ENCODE results near the gene XPNPEP2.
"Not testable (repeated sequence)": the region's sequence is repeated elsewhere in the genome, so short reads cannot be mapped to it uniquely, and the experiment has no call there.

The XPNPEP2 gene

DNA sequence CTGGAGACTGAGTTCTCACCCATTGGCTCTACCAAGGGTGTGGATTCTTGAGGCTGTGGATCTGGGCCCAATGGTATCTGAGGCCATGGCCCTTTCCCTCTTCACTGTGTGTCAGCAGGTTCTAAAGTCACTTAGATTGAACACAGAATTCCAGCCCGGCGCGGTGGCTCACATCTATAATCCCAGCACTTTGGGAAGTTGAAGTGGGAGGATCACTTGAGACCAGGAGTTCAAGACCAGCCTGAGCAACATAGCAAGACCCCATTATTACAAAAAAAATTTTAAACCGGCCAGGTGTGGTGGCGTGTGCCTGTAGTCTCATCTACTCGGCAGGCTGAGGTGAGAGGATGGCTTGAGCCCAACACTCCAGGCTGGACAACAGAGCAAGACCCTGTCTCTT lies 18.0 kb upstream of the XPNPEP2 start:
- no peak for DNase-seq (ENCODE audit: low read depth)

DNA sequence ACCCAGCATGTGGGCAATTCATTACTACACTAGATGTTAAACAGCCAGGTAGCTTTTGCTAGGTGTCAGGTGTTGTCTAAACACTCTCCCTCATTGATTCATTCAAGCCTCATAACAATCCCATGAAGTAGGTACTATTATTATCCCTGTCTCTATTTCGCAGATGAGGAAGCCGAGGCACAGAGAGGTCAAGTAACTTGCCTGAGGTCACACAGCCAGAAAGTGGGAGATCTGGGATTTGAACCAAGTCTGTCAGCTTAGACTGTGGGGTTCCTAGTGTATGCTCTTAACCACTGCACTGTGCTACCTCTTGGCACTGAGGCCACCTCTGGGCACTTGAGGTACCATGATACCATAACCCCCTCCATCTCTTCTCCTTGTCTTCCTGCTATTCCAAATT lies 17.4 kb upstream of the XPNPEP2 start:
- DNase-seq (ENCODE audit: low read depth) = no peak

DNA sequence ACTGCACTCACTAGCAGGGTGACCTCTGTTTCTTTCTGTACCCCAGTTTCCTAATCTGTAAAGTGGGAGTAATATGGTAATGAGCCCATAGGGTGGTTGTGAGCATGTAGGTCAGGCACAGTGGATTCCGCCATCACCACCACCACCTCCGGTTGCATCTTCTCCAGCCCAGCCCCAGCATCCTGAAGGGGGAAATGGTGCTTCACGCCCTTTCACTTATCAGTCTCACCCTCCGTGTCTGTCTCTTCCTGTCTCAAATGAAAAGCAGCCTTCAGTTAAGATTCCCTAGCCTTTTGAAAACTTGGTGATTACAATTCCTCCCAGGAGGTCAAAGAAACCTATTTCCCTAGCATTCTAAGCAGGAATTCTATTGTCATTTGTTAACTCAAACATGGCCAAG lies 16.9 kb upstream of the XPNPEP2 start:
- DNase-seq (ENCODE audit: low read depth) = no peak

DNA sequence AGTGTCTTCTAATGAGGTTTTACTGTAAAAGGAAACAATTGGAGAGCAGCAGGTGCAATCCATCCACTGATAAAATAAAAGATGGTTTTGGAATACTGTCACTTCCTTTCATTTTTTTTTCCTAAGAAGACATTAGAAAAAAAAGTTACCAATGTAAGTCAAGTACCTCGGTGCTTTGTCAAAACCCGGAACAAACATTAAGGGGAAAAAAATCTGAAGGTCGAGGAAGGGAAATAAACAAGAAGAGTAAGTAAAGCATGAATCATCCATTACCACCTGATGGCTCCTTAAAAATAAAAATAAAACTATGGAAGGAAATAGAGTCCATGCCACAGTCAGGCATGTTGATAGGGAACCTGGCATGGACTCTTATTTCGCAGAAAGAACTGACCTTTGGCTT lies 15.3 kb upstream of the XPNPEP2 start:
- DNase-seq (ENCODE audit: low read depth) = no peak

GRCh38 chrX:129724754-129725153 lies 14.0 kb upstream of the XPNPEP2 start:
- no peak for DNase-seq (ENCODE audit: low read depth)

DNA sequence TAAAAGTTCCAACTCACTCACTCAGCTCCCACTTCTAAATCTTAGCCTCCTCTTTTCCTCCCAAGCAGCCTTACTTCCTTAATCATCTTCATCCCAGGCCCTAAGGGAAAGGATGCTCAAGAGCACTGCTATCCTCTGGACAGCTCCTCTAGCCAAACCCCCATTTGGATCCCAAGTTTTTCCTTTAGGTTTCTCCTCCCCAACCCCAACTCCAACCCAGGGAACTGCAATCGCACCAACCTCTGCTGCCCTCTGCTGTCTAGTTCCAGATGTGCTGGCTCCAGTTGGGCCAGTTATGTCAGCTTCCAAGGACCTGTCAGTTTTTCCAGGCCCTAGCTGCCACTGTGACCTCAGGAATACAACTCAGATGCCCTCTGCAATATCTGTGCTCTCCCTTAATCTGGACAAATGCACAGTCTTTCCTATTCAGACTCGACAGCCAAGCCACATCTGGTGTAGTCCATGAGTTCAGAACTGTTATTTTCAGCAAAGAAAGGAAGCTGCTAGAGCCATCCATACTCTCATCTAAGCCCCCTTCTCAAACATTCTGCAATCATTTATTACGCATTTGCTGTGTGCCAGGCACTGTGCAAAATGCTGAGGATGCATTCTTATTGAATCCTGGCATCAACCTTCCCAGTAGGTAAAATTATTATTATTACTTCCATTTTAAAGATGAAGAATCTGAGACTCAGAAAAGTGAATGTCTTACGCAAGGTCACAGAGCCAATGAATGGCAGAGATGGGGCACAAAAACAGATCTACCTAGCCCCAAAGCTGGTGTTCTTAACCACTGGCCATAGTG lies 12.3 kb upstream of the XPNPEP2 start:
- peak; percentile 49 for DNase-seq (ENCODE audit: low read depth)

DNA sequence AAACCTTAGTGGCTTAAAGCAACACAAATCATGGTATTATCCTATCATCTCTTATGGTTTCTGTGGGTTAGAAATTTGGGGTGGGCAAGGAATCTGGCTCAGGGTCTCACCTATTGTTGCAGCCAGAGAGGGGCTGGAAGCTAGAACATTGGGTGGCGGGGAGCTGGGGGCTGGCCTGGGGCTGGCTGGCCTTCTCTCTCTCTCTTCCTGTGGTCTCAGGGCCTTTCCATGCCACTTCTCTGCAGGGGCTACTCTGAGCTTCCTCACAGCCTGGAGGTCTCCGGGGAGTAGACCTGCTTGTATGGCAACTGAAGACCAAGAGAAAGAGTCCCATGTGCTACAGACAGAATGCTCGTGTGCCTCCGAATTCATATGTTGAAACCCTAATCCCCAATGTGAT lies 10.7 kb upstream of the XPNPEP2 start:
- no peak for DNase-seq (ENCODE audit: low read depth)

- DNase-seq (ENCODE audit: low read depth) = no peak
These were observed 7.6 kb upstream of the XPNPEP2 start for GRCh38 chrX:129731228-129731627.

DNA sequence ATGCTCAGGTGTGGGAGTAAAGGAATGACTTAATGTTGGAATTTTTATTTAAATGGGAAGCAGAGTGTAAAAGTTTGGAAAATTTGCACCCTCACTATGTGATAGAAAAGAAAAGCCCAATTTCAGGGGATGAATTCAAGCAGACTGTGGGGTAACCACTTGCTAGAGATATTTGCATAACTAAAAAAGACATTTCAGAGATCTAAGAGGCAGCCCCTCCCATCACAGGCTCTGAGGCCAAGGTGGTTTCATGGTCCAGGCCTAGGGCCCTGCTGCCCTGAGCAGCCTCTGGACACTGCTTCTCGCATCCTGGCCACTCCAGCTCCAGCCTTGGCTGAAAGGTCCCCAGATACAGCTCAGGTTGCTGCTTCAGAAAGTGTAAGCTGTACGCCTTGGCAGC lies 5.9 kb upstream of the XPNPEP2 start:
- DNase-seq (ENCODE audit: low read depth) = no peak

GRCh38 chrX:129733335-129733734 lies 5.4 kb upstream of the XPNPEP2 start:
- no peak for DNase-seq (ENCODE audit: low read depth)

- no peak for DNase-seq (ENCODE audit: low read depth)
These were observed 2.3 kb upstream of the XPNPEP2 start for GRCh38 chrX:129736491-129736890.

- DNase-seq (ENCODE audit: low read depth) = peak; percentile 68
These were observed 863 bp upstream of the XPNPEP2 start for GRCh38 chrX:129737916-129738315.

- peak; percentile 49 for DNase-seq (ENCODE audit: low read depth)
These were observed 799 bp downstream of the XPNPEP2 start for GRCh38 chrX:129739578-129739977.

DNA sequence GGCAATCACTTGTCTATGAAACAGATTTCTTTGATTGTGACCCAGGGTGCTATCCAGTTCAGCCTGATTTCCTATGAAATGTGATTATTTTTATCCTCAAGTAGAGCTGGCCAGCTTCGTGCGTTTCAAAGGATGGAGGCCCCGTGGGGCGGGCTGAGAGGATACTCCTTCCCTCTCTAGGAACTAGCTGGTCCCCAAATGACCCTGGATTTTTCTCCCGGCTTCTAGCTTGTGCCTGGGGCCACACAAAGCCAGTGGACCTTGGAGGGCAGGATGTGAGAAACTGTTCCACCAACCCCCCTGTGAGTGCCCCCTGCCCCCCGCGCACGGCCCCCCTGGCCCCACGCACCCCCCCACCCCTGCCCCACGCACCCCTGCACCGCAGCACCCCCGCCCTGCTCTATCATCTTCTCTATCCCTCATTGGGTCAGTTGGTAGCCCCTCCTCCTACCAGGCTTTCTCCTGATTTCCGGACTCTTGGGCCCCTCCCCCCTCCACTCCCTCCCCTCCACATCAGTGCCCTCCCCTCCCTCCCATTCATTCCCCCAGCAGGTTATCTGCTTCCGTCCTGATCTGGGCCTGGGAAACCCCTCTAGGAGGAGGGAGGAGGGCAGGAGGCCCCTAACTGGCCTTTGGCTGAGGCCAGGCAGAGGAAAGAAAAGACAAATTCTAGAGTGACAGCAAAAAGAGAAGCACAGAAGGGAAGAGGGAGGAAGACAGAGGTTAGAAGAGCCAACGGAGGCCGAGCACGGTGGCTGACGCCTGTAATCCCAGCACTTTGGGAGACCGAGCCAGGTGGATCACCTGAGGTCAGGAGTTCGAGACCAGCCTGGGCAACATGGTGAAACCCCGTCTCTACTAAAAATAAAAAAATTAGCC lies 3.3 kb downstream of the XPNPEP2 start:
- DNase-seq (ENCODE audit: low read depth) = no peak

DNA sequence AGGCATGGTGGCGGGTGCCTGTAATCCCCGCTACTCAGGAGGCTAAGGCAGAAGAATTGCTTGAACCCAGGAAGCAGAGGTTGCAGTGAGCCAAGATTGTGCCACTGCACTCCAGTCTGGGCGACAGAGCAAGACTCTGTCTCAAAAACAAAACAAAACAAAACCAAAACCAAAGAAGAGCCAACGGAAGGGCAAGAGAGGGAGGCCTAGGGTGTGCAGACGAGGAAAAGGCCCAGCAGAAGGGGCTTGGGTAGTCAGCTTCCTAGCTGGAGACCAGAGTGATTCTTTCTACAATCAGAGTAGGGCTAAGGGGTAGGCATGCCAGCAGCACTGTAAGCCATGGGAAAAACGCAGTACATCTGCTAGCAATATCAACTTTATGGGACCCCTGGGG lies 4.0 kb downstream of the XPNPEP2 start:
- DNase-seq (ENCODE audit: low read depth) = not testable (repeated sequence)

GRCh38 chrX:129743821-129744220 lies 5.0 kb downstream of the XPNPEP2 start:
- no peak for DNase-seq (ENCODE audit: low read depth)

- no peak for DNase-seq (ENCODE audit: low read depth)
These were observed 6.1 kb downstream of the XPNPEP2 start for GRCh38 chrX:129744861-129745321.

GRCh38 chrX:129746557-129747470 lies 8.0 kb downstream of the XPNPEP2 start:
- peak; percentile 30 for DNase-seq (ENCODE audit: low read depth)

GRCh38 chrX:129747533-129747932 lies 8.8 kb downstream of the XPNPEP2 start:
- no peak for DNase-seq (ENCODE audit: low read depth)

GRCh38 chrX:129748305-129748704 lies 9.5 kb downstream of the XPNPEP2 start:
- peak; percentile 93 for DNase-seq (ENCODE audit: low read depth)

GRCh38 chrX:129749069-129749468 lies 10.3 kb downstream of the XPNPEP2 start:
- DNase-seq (ENCODE audit: low read depth) = peak; percentile 59

GRCh38 chrX:129750971-129751370 lies 12.2 kb downstream of the XPNPEP2 start:
- no peak for DNase-seq (ENCODE audit: low read depth)

Measured in fibroblast of gingiva (primary cell).